ENCODE results near the gene ATXN1.

Gene ATXN1

GRCh38 chr6:16301511-16301910 lies 459.7 kb downstream of the ATXN1 start:
- Histone ChIP-seq H3K36me3 (replicated peaks) (peaks cover 3% of the 10 kb centered on the region), H3K27me3 (replicated peaks) (no peaks in the 10 kb centered on the region), H3K4me3 (ENCODE audit: low read depth, low read length) (no peak overlapping the region), H3K27ac (no peak overlapping the region)
- no peak for DNase-seq
- in situ Hi-C loops (cut with HindIII; ENCODE audit: low pct_ligation_motif_present, low sequenced_read_pairs) = no loop called here
- TF ChIP-seq CTCF (IDR thresholded peaks at IDR 0.05; ENCODE audit: low read depth, low read length, missing control alignments) = no peak

GRCh38 chr6:16299861-16300260 lies 461.4 kb downstream of the ATXN1 start:
- Histone ChIP-seq H3K27ac (no peak overlapping the region), H3K4me3 (ENCODE audit: low read depth, low read length) (no peak overlapping the region), H3K36me3 (replicated peaks) (peaks cover 3% of the 10 kb centered on the region), H3K27me3 (replicated peaks) (no peaks in the 10 kb centered on the region)
- no peak for TF ChIP-seq CTCF (IDR thresholded peaks at IDR 0.05; ENCODE audit: low read depth, low read length, missing control alignments)
- in situ Hi-C loops (cut with HindIII; ENCODE audit: low pct_ligation_motif_present, low sequenced_read_pairs) = no loop called here
- no peak for DNase-seq

GRCh38 chr6:16296061-16296670 lies 465.1 kb downstream of the ATXN1 start:
- DNase-seq = no peak
- no peak overlapping the region for H3K27ac ChIP-seq
- no peak for TF ChIP-seq CTCF (IDR thresholded peaks at IDR 0.05; ENCODE audit: low read depth, low read length, missing control alignments)
- H3K36me3 ChIP-seq (replicated peaks) = no peaks in the 10 kb centered on the region
- no peak overlapping the region for H3K4me3 ChIP-seq (ENCODE audit: low read depth, low read length)
- no peaks in the 10 kb centered on the region for H3K27me3 ChIP-seq (replicated peaks)
- in situ Hi-C loops (cut with HindIII; ENCODE audit: low pct_ligation_motif_present, low sequenced_read_pairs) = no loop called here

GRCh38 chr6:16295471-16295870 lies 465.8 kb downstream of the ATXN1 start:
- no peaks in the 10 kb centered on the region for H3K36me3 ChIP-seq (replicated peaks)
- no peak for TF ChIP-seq CTCF (IDR thresholded peaks at IDR 0.05; ENCODE audit: low read depth, low read length, missing control alignments)
- no peaks in the 10 kb centered on the region for H3K27me3 ChIP-seq (replicated peaks)
- in situ Hi-C loops (cut with HindIII; ENCODE audit: low pct_ligation_motif_present, low sequenced_read_pairs) = no loop called here
- no peak overlapping the region for H3K27ac ChIP-seq
- no peak overlapping the region for H3K4me3 ChIP-seq (ENCODE audit: low read depth, low read length)
- DNase-seq = no peak

GRCh38 chr6:16295060-16295459 lies 466.2 kb downstream of the ATXN1 start:
- H3K27me3 ChIP-seq (replicated peaks) = no peaks in the 10 kb centered on the region
- no peak overlapping the region for H3K27ac ChIP-seq
- no peaks in the 10 kb centered on the region for H3K36me3 ChIP-seq (replicated peaks)
- no peak overlapping the region for H3K4me3 ChIP-seq (ENCODE audit: low read depth, low read length)
- in situ Hi-C loops (cut with HindIII; ENCODE audit: low pct_ligation_motif_present, low sequenced_read_pairs) = no loop called here
- DNase-seq = no peak
- no peak for TF ChIP-seq CTCF (IDR thresholded peaks at IDR 0.05; ENCODE audit: low read depth, low read length, missing control alignments)

- no peak overlapping the region for H3K4me3 ChIP-seq (ENCODE audit: low read depth, low read length)
- no peak overlapping the region for H3K27ac ChIP-seq
- H3K36me3 ChIP-seq (replicated peaks) = no peaks in the 10 kb centered on the region
- H3K27me3 ChIP-seq (replicated peaks) = no peaks in the 10 kb centered on the region
- no peak for DNase-seq
- in situ Hi-C loops (cut with HindIII; ENCODE audit: low pct_ligation_motif_present, low sequenced_read_pairs) = no loop called here
- no peak for TF ChIP-seq CTCF (IDR thresholded peaks at IDR 0.05; ENCODE audit: low read depth, low read length, missing control alignments)
Measured at GRCh38 chr6:16294371-16294770, 466.9 kb downstream of the ATXN1 start.

Measured in brain microvascular endothelial cell (primary cell).